IMR-90 (cell line): ENCODE results near the gene FUT4. TPM values are rescaled to one million over a fixed set of nuclear protein-coding genes. Genes with fewer than 3 reads are reported as not detected.

Experiments used
- ATAC-seq: fragments of 200-7000 bp; cut with Tn5 transposase; 2 replicates; pipeline ENCODE4 v1.9.1; 2020; ENCODE audit warnings: low read depth, mild to moderate bottlenecking, moderate library complexity
- BruUV-seq: library from RNA; stranded (reverse); fragments of 400-500 nt; replicated peaks from 2 replicates; lab custom pipeline; 2021; lab: Mats Ljungman, UMichigan
- CTCF ChIA-PET: fragments of 300-600 bp; formaldehyde crosslinking; extraction: SDS; loops from one replicate; lab custom pipeline; 2021; ENCODE audit warnings: antibody characterized with exemption; lab: Yijun Ruan, JAX
- POLR2A ChIA-PET: fragments of 300-600 bp; sonication (Branson Sonifier 250); formaldehyde crosslinking; loops from one replicate; lab custom pipeline; 2022; ENCODE audit warnings: antibody characterized with exemption; ENCODE audit not compliant: unreplicated experiment; lab: Charles Lee
- DNase-seq: peaks from one replicate; pipeline ENCODE4 v3.0.0; 2013
- H2AFZ ChIP-seq: replicated peaks from 2 replicates; pipeline ENCODE3; 2013; ENCODE audit warnings: low read length, mild to moderate bottlenecking; ENCODE audit not compliant: poor library complexity
- H2AK5ac ChIP-seq: 2 replicates; pipeline ENCODE4 v1.6.1; 2013; ENCODE audit warnings: low read depth, low read length, inconsistent platforms
- H2AK9ac ChIP-seq: replicated peaks from 2 replicates; pipeline ENCODE3; 2013; ENCODE audit warnings: mild to moderate bottlenecking, low read depth, low read length, moderate library complexity; ENCODE audit not compliant: poor library complexity
- H2BK120ac ChIP-seq: 2 replicates; pipeline ENCODE4 v1.6.1; 2013; ENCODE audit warnings: low read depth, low read length, inconsistent platforms
- H2BK15ac ChIP-seq: 3 replicates; pipeline ENCODE4 v1.6.1; 2013; ENCODE audit warnings: low read depth, low read length, inconsistent platforms
- H2BK20ac ChIP-seq: 2 replicates; pipeline ENCODE4 v1.6.1; 2013; ENCODE audit warnings: low read depth, mild to moderate bottlenecking, inconsistent platforms, low read length, moderate library complexity
- H2BK5ac ChIP-seq: 2 replicates; pipeline ENCODE4 v1.6.1; 2013; ENCODE audit warnings: mild to moderate bottlenecking, low read depth, low read length, inconsistent platforms; ENCODE audit not compliant: poor library complexity, severe bottlenecking
- H3K14ac ChIP-seq: replicated peaks from 2 replicates; pipeline ENCODE4 v1.6.1; 2013; ENCODE audit warnings: low read depth, low read length, inconsistent platforms
- H3K18ac ChIP-seq: 2 replicates; pipeline ENCODE4 v1.6.1; 2013; ENCODE audit warnings: low read depth, low read length, control low read depth
- H3K23ac ChIP-seq: 2 replicates; pipeline ENCODE4 v1.6.1; 2013; ENCODE audit warnings: low read depth, low read length, inconsistent platforms
- H3K27ac ChIP-seq: 2 replicates; pipeline ENCODE4 v1.5.1; 2013; ENCODE audit warnings: mild to moderate bottlenecking, control low read depth, low read length; ENCODE audit not compliant: insufficient read depth
- H3K27me3 ChIP-seq: 2 replicates; pipeline ENCODE4 v1.6.1; 2013; ENCODE audit warnings: low read length; ENCODE audit not compliant: control insufficient read depth, insufficient read depth
- H3K36me3 ChIP-seq: 2 replicates; pipeline ENCODE4 v1.6.1; 2013; ENCODE audit warnings: low read length, mixed read lengths; ENCODE audit not compliant: control insufficient read depth, insufficient read depth
- H3K4ac ChIP-seq: 2 replicates; pipeline ENCODE4 v1.6.1; 2013; ENCODE audit warnings: low read depth, low read length, inconsistent platforms
- H3K4me1 ChIP-seq: 2 replicates; pipeline ENCODE4 v1.6.1; 2013; ENCODE audit warnings: low read length, mixed read lengths; ENCODE audit not compliant: control insufficient read depth, insufficient read depth
- H3K4me2 ChIP-seq: 2 replicates; pipeline ENCODE4 v1.6.1; 2013; ENCODE audit warnings: low read depth, mild to moderate bottlenecking, control low read depth, low read length, moderate library complexity
- H3K4me3 ChIP-seq: 2 replicates; pipeline ENCODE4 v1.5.1; 2013; ENCODE audit warnings: low read depth, mild to moderate bottlenecking, control low read depth, low read length, moderate library complexity; ENCODE audit not compliant: insufficient read depth
- H3K56ac ChIP-seq: 2 replicates; pipeline ENCODE4 v1.6.1; 2013; ENCODE audit warnings: low read length, inconsistent platforms; ENCODE audit not compliant: insufficient read depth; ENCODE audit errors: extremely low read depth
- H3K79me1 ChIP-seq, 2 experiments: 2 replicates each; pipeline ENCODE4 v1.6.1; 2013; ENCODE audit warnings: low read length in 2 of 2, inconsistent platforms in 1 of 2, low read depth in 1 of 2
- H3K9ac ChIP-seq: 2 replicates; pipeline ENCODE4 v1.6.1; 2013; ENCODE audit warnings: low read depth, low read length, control low read depth
- H3K9me1 ChIP-seq: 2 replicates; pipeline ENCODE4 v1.6.1; 2013; ENCODE audit warnings: low read length, inconsistent platforms; ENCODE audit not compliant: insufficient read depth
- H3K9me3 ChIP-seq: 2 replicates; pipeline ENCODE4 v1.6.1; 2013; ENCODE audit warnings: low read length; ENCODE audit not compliant: control insufficient read depth, insufficient read depth
- H4K20me1 ChIP-seq: 2 replicates; pipeline ENCODE4 v1.6.1; 2013; ENCODE audit warnings: low read length, inconsistent platforms; ENCODE audit not compliant: insufficient read depth
- H4K5ac ChIP-seq: 2 replicates; pipeline ENCODE4 v1.6.1; 2013; ENCODE audit warnings: mild to moderate bottlenecking, low read depth, low read length, control low read depth
- H4K8ac ChIP-seq, 2 experiments: 2 replicates each; pipeline ENCODE4 v1.6.1; 2013; ENCODE audit warnings: low read depth in 2 of 2, low read length in 2 of 2, control low read depth in 1 of 2, inconsistent platforms in 1 of 2
- H4K91ac ChIP-seq: 2 replicates; pipeline ENCODE4 v1.6.1; 2013; ENCODE audit warnings: low read depth, low read length, inconsistent platforms; ENCODE audit not compliant: insufficient read depth
- CHD1 ChIP-seq: IDR thresholded peaks from 2 replicates; pipeline ENCODE4 v1.6.1; 2012; ENCODE audit warnings: low read depth, low read length, improper control_type of control experiment
- FOS ChIP-seq: fragments of 150-350 bp; IDR thresholded peaks from 2 replicates; pipeline ENCODE4 v1.6.1; 2016; ENCODE audit warnings: low read depth, low read length
- RAD21 ChIP-seq: IDR thresholded peaks from 2 replicates; pipeline ENCODE4 v1.6.1; 2012; ENCODE audit warnings: low read length, improper control_type of control experiment
- RFX5 ChIP-seq: IDR thresholded peaks from 2 replicates; pipeline ENCODE4 v1.8.0; 2012; ENCODE audit warnings: low read depth, mild to moderate bottlenecking, low read length, moderate library complexity
- WGBS, 2 experiments: methylation state at CpG; one replicate each; pipeline versions ENCODE4 v1.1.5 to v1.1.7; 2013; ENCODE audit warnings: missing lambda C conversion rate in 2 of 2; ENCODE audit not compliant: insufficient read length in 1 of 2; ENCODE audit errors: extremely low coverage in 2 of 2; 5-methylcytosine and 5-hydroxymethylcytosine counted together
- dilution Hi-C: fragments of 300-500 bp; cut with HindIII; formaldehyde crosslinking; loops from one replicate; pipeline ENCODE4 v1.14.3; 2018; ENCODE audit warnings: low sequenced_read_pairs; ENCODE audit not compliant: unreplicated experiment
- in situ Hi-C: fragments of 300-500 bp; cut with MboI; formaldehyde crosslinking; loops from 3 replicates; pipeline ENCODE4 v1.14.3; 2019; ENCODE audit warnings: low sequenced_read_pairs, inconsistent platforms, mixed read lengths
- intact Hi-C: fragments of 100-400 bp; cut with micrococcal nuclease; formaldehyde crosslinking; loops from 2 replicates; pipeline ENCODE4 v1.10.0; 2022
- polyA plus RNA-seq, 3 experiments: library from polyadenylated mRNA; depleted of rRNA; stranded (reverse); fragments of >200 nt; gene quantifications; 2 replicates each; pipeline ENCODE4 v1.2.3, GENCODE V29; 2012; ENCODE audit warnings: low replicate concordance in 1 of 3
- total RNA-seq: library from RNA; depleted of rRNA; stranded (reverse); fragments of >200 nt; gene quantifications from 2 replicates; pipeline ENCODE4 v1.2.3, GENCODE V29; 2012
- TF ChIP-seq, protein P1 (sequence below): fragments of 150-350 bp; IDR thresholded peaks from 2 replicates; pipeline ENCODE4 v1.6.1; 2016; ENCODE audit warnings: low read depth, mild to moderate bottlenecking, low read length, moderate library complexity, borderline replicate concordance
- TF ChIP-seq, protein P2 (sequence below): fragments of 150-350 bp; IDR thresholded peaks from 2 replicates; pipeline ENCODE4 v1.6.1; 2017; ENCODE audit warnings: mild to moderate bottlenecking, antibody characterized with exemption, low read length, low read depth

Gene FUT4
- total and polyA plus RNA-seq, 2 of the 4 experiments (the other 2 are of a cell fraction), result 2.2 to 2.4 TPM

DNA sequence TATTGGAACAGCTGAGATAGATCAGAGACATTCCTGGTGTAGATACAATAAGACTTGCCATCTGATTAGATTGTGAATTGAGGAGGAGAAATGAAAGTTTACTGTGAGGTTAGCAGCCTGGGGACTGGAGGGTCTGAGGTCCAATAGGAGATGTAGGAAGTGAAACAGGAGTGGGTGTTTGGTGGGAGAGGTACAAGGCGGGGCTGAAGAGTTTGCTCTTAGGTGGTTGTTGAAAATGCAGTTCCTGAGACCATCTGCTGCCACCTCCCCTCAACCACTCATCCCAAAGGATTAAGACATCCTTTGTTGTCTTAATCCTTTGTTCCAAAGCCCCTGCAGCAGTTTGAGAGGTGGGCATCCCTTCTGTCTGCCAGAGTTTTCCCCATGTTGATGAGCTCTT lies 38.2 kb downstream of the FUT4 start:
- in situ Hi-C loops (no loop called here), dilution Hi-C loops (no loop called here), intact Hi-C loops (no loop called here)
- Histone ChIP-seq H3K14ac (no peak overlapping the region), H4K5ac (no peak overlapping the region), H2BK15ac (no peak overlapping the region), H3K9me1 (no peaks in the 10 kb centered on the region), H3K9ac (no peak overlapping the region), H3K23ac (no peak overlapping the region), H3K27me3 (peaks cover 4% of the 10 kb centered on the region; the same call in 1 of the 2 replicates), H2AFZ (no peak overlapping the region), H2BK120ac (no peak overlapping the region), H3K4me3 (no peak overlapping the region), H3K4me2 (no peak overlapping the region), H3K18ac (no peak overlapping the region), H2BK5ac (no peak overlapping the region), H3K4me1 (peaks cover 2% of the 10 kb centered on the region), H2AK9ac (no peak overlapping the region), H2AK5ac (no peak overlapping the region), H4K20me1 (no peaks in the 10 kb centered on the region), H4K8ac (no peak overlapping the region), H3K27ac (no peak overlapping the region), H3K9me3 (no peaks in the 10 kb centered on the region), H3K36me3 (no peaks in the 10 kb centered on the region), H3K56ac (no peak overlapping the region), H3K79me1 (no peaks in the 10 kb centered on the region), H4K91ac (no peak overlapping the region), H3K4ac (no peak overlapping the region), H2BK20ac (no peak overlapping the region)
- no CpG with 5 or more reads among the region's 1 CpG for WGBS, 2 experiments
- ATAC-seq (no peak), DNase-seq (no peak)
- POLR2A ChIA-PET, result no interaction called here
- CTCF ChIA-PET, result no interaction called here
- no peak for TF ChIP-seq RAD21
- TF ChIP-seq RFX5, result no peak
- no peak for TF ChIP-seq FOS
- no peak for TF ChIP-seq CHD1
- TF ChIP-seq, protein P1, sequence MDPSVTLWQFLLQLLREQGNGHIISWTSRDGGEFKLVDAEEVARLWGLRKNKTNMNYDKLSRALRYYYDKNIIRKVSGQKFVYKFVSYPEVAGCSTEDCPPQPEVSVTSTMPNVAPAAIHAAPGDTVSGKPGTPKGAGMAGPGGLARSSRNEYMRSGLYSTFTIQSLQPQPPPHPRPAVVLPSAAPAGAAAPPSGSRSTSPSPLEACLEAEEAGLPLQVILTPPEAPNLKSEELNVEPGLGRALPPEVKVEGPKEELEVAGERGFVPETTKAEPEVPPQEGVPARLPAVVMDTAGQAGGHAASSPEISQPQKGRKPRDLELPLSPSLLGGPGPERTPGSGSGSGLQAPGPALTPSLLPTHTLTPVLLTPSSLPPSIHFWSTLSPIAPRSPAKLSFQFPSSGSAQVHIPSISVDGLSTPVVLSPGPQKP, result no peak
- TF ChIP-seq, protein P2, sequence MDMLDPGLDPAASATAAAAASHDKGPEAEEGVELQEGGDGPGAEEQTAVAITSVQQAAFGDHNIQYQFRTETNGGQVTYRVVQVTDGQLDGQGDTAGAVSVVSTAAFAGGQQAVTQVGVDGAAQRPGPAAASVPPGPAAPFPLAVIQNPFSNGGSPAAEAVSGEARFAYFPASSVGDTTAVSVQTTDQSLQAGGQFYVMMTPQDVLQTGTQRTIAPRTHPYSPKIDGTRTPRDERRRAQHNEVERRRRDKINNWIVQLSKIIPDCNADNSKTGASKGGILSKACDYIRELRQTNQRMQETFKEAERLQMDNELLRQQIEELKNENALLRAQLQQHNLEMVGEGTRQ, result no peak
- no TSS peak for BruUV-seq
